GM12872 (cell line): Measurements from ENCODE around the gene PAK4.

Experiments
- TF ChIP-seq, protein P1 (sequence below): IDR thresholded peaks from 3 replicates; pipeline ENCODE4 v1.5.1; 2011; ENCODE audit warnings: low read depth, mild to moderate bottlenecking, low read length, moderate library complexity; ENCODE audit not compliant: insufficient read depth

The PAK4 gene

DNA sequence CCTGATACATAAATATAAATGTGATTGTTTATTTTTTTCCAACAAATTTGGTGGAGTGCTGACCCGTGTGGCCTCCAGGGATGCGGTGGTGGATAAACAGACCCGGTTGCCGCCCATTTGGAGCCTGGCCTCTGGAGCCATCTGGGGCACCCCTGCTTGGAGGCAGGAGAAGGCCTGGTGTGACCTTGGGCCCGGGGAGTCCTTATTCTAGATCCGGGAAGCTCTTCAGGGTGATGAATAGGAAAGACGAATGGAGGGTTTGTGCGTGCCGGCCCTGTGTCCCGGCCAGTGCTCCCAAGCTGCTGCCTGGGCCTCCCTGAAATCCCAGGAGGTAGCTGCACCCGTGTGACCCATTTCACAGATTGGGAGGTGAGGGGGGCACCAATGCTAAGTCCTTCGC lies 11.5 kb downstream of the PAK4 start:
- TF ChIP-seq, protein P1, sequence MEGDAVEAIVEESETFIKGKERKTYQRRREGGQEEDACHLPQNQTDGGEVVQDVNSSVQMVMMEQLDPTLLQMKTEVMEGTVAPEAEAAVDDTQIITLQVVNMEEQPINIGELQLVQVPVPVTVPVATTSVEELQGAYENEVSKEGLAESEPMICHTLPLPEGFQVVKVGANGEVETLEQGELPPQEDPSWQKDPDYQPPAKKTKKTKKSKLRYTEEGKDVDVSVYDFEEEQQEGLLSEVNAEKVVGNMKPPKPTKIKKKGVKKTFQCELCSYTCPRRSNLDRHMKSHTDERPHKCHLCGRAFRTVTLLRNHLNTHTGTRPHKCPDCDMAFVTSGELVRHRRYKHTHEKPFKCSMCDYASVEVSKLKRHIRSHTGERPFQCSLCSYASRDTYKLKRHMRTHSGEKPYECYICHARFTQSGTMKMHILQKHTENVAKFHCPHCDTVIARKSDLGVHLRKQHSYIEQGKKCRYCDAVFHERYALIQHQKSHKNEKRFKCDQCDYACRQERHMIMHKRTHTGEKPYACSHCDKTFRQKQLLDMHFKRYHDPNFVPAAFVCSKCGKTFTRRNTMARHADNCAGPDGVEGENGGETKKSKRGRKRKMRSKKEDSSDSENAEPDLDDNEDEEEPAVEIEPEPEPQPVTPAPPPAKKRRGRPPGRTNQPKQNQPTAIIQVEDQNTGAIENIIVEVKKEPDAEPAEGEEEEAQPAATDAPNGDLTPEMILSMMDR, result no peak

DNA sequence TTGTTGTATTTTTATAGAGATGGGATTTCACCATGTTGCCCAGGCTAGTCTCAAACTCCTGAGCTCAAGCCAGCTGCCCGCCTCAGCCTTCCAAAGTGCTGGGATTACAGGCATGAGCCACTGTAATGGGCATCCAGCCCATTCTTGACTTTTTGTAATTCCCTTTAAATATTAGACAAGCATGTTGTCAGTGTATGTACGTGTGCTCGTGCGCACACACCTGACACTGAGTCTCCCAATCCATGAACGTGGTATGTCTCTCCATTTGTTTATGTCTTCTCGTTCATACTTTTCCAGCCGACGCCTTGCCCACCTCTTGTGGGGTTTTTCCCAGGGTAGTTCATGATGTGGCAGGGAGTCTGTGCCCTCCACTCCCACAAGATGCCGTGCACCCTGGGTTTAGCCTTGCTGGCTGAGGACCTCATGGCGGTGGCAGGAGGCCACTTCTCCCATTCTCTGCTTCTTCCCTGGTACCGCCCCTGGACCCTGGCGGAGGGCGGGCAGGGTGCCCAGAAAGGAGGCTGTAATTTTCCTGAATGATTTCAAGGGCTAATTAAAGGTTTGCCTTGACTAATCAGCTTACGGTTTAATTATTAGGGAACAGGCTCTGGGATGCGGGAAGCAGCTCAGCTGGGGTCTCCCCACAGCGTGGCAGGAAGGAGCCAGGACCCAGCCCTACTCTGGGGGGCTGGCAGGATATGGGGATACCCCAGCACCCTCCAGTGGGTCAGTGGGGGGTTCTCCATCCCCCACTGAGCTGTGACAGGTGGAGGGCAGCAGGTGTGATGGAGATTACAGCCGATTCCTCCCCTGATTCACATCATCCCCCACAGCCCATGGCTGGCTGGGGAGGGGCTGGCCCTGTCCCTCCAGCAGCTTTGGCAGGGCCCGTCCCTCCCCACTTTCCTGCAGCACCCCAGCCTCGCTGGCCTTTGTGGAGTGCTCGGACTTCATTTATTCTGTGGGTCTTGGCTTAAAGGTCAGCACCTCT lies 12.9 kb downstream of the PAK4 start:
- TF ChIP-seq, protein P1, result no peak

DNA sequence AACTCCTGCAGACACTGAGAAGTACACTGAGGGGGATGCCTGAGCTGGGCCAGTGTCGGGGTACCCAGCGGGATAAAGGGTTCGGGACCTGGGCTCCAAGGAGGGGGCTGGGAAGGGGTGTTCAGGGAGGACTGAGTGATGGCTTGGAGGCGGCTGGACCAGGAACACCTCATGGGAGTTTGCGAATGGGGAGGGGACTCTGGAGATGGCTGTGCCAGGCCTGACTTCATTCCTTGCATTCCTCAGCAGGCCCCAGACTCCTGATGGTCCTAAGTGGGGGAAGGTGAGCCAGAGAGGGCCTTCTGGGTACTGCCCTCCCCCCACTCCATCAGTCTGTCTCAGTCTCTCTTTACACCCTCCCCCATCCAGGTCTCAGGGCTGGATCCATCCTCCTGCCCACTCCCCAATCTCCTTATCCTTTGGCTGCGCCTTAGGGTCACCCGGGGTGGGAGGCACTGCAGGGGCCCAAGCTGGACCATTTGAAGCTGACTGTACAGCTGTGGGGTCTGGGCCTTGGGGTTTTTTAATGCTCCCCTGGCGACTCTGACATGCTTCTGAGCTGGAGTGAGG lies 13.8 kb downstream of the PAK4 start:
- TF ChIP-seq, protein P1, result no peak

DNA sequence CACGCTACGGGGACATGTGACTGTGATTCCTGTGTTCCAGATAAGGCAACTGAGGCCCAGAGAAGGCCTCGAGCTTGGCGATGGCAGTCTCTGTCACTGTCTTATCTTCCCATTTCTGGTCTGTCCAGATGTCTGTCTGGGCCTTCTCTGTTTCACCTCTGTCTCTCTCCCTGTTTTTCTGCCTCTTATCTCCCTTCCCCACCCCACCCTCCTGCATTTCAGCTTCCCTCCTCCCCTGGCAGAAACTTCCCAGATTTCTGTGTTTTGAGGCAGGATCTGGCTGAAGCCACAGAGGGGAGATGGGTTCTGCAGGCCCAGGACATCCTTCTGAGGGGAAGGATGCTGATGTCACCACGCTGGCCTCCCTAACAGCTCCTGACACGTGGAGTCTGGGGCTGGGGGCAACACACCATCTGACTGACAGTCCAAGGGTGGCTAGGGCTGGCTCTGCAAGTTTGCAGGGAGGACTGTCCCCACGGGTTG lies 14.4 kb downstream of the PAK4 start:
- TF ChIP-seq, protein P1, result no peak

DNA sequence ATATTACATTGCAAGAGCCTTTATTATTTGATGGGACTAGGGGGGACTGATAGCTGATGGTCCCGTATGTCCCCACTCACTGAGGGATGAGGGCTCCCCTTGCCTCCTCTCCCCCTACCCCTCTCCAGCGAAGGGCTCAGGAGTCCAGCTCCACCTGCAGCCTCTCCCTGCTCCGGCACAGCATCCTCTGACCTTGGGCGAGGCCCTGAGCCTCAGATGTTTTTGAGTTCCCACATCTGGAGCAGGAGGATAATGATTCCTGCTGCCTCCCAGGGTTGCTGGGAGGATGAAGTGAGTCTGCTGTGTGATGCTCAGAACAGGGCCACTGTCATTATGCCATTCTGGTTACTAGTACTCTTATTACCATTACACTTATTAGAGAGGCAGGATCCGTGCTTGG lies 15.0 kb downstream of the PAK4 start:
- TF ChIP-seq, protein P1, result no peak

DNA sequence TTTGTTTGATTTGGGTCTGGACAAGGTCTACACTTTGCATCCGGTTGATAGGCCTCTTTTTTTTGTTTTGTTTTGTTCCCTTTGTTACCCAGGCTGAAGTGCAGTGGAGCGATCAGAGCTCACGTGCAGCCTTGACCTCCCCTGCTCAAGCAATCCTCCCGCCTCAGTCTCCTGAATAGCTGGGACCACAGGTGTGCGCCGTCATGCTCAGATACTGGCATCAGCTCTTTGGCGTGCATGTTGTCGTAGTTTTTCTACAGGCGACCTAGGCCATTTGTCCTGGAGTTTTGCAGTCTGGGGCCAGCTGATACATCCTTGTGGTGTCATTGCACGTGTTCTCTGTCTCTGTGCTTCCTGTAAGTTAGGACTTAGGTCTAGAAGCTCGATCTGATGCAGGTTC lies 16.3 kb downstream of the PAK4 start:
- TF ChIP-seq, protein P1, result no peak

DNA sequence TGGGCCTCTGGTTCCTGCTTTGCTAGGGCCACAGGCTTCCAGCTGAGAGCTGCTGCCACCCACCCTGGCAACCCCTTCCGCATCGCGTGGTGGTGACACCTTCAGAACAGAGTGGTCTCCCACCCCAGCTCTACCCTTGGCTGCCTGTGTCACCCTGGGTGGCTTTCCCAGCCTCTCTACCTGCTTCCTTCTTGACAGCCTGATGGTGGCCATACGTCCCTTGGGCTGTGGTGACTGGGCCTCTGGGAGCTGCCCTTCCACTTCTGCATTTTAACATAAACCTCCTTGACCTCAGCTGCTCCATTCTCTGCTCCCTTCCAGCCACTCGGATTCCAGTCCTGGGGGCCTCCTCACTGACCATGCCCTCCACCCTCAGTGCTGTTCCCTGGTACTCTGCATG lies 17.0 kb downstream of the PAK4 start:
- TF ChIP-seq, protein P1, result no peak
